Measurements from ENCODE around the gene S100A13. TPM values are rescaled to one million over a fixed set of nuclear protein-coding genes. Genes with fewer than 3 reads are reported as not detected.

The S100A13 gene
- total and polyA plus RNA-seq, 9 of the 15 experiments (the other 6 are each of a cell fraction or from before 2014, with no cell fraction given): 41.9 to 129 (median 58.0) TPM

DNA sequence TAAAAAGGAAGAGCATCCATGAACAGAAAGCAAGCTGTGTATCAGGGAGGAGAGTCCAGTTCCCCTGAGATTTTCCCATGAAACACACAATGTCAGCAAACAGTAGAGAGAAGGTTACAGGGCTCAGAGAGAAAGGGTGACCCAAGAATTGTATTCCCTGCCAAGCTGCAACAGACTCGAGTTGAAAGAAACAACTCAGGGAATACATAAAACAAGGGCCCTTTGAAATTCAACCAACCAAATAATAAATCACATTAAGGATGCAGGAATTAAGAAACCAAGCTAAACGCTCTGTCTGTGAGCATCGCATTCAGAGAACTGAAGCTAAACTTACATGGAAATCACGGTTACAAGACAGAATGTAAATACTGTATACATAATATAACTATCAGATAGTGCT lies 34.6 kb downstream of the S100A13 start (continued):
- TF ChIP-seq, protein P1, sequence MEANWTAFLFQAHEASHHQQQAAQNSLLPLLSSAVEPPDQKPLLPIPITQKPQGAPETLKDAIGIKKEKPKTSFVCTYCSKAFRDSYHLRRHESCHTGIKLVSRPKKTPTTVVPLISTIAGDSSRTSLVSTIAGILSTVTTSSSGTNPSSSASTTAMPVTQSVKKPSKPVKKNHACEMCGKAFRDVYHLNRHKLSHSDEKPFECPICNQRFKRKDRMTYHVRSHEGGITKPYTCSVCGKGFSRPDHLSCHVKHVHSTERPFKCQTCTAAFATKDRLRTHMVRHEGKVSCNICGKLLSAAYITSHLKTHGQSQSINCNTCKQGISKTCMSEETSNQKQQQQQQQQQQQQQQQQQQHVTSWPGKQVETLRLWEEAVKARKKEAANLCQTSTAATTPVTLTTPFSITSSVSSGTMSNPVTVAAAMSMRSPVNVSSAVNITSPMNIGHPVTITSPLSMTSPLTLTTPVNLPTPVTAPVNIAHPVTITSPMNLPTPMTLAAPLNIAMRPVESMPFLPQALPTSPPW (CRISPR knock-in tag; IDR thresholded peaks at IDR 0.05): no peak
- TF ChIP-seq, protein P2, sequence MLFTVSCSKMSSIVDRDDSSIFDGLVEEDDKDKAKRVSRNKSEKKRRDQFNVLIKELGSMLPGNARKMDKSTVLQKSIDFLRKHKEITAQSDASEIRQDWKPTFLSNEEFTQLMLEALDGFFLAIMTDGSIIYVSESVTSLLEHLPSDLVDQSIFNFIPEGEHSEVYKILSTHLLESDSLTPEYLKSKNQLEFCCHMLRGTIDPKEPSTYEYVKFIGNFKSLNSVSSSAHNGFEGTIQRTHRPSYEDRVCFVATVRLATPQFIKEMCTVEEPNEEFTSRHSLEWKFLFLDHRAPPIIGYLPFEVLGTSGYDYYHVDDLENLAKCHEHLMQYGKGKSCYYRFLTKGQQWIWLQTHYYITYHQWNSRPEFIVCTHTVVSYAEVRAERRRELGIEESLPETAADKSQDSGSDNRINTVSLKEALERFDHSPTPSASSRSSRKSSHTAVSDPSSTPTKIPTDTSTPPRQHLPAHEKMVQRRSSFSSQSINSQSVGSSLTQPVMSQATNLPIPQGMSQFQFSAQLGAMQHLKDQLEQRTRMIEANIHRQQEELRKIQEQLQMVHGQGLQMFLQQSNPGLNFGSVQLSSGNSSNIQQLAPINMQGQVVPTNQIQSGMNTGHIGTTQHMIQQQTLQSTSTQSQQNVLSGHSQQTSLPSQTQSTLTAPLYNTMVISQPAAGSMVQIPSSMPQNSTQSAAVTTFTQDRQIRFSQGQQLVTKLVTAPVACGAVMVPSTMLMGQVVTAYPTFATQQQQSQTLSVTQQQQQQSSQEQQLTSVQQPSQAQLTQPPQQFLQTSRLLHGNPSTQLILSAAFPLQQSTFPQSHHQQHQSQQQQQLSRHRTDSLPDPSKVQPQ (CRISPR knock-in tag; IDR thresholded peaks at IDR 0.05; ENCODE audit: borderline replicate concordance): no peak

DNA sequence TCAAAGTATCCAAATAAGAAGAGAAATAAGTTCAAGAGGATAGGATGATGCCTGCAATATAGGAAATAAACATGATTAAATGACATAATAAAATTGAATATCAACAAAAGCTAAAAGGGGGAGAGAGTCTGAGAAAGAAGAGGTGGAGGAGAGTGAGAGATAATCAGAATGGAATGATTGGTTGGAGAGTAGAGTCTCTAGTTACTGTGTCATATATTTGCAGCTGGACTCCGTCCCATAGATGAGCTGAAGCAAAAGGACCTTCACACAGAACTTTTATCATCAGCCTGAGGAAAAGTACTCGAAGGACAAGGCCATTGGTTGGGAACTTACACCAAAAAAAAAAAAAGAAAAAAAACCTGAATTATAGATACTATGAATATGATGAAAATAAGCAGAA lies 38.8 kb downstream of the S100A13 start:
- Histone ChIP-seq H3K4me3 (no peak overlapping the region), H3K4me1 (replicated peaks in 1 of 2; ENCODE audit: control insufficient read depth in 2 of 2, insufficient read depth in 2 of 2, low read length in 2 of 2) (peaks cover 0 to 6% of the 10 kb centered on the region in 2 experiments; a peak in 1 of 5 replicates), H3K79me2 (ENCODE audit: control insufficient read depth, insufficient read depth, low read length) (no peaks in the 10 kb centered on the region), H3K4me2 (ENCODE audit: insufficient read depth, low read length) (no peak overlapping the region), H3K27me3 (ENCODE audit: control insufficient read depth in 2 of 2, insufficient read depth in 2 of 2, low read length in 2 of 2) (no peaks in the 10 kb centered on the region), H3K27ac (ENCODE audit: extremely low read depth, low read depth, low read length) (no peak overlapping the region), H3K9me3 (replicated peaks; ENCODE audit: control insufficient read depth, insufficient read depth, low read depth, low read length) (no peaks in the 10 kb centered on the region), H3K36me3 (ENCODE audit: control insufficient read depth, insufficient read depth, low read length) (no peaks in the 10 kb centered on the region), H3K9me1 (ENCODE audit: control insufficient read depth, insufficient read depth, low read length) (no peaks in the 10 kb centered on the region), H3K9ac (ENCODE audit: insufficient read depth in 1 of 2, low read depth in 2 of 2, low read length in 2 of 2) (no peak overlapping the region), H4K20me1 (replicated peaks; ENCODE audit: control insufficient read depth, insufficient read depth, low read length) (no peaks in the 10 kb centered on the region), H2AFZ (ENCODE audit: low read depth, low read length) (no peak overlapping the region)
- DNase-seq (ENCODE audit: extremely low read depth in 1 of 4, low spot score in 3 of 4) (no peak), ATAC-seq (no peak), FAIRE-seq (no peak)
- 32% methylated on average over 2 of the region's 2 CpGs for WGBS (ENCODE audit: insufficient coverage, low coverage, missing lambda C conversion rate)
- ChIA-PET CTCF (ENCODE audit: low intra/inter-chr PET ratio) (no interaction called here), POLR2A (no interaction called here)
- in situ Hi-C loops (cut with MboI): no loop called here
- BruUV-seq (replicated peaks): no TSS peak
- intact Hi-C loops (cut with micrococcal nuclease): no loop called here
- no peak for TF ChIP-seq MTA2 (IDR thresholded peaks at IDR 0.05; ENCODE audit: low read depth)
- no peak for TF ChIP-seq MIER1 (IDR thresholded peaks at IDR 0.05; ENCODE audit: low read depth)
- no peak for TF ChIP-seq EZH2 (IDR thresholded peaks at IDR 0.05; ENCODE audit: borderline replicate concordance, low read depth, low read length)
- TF ChIP-seq, protein P3, sequence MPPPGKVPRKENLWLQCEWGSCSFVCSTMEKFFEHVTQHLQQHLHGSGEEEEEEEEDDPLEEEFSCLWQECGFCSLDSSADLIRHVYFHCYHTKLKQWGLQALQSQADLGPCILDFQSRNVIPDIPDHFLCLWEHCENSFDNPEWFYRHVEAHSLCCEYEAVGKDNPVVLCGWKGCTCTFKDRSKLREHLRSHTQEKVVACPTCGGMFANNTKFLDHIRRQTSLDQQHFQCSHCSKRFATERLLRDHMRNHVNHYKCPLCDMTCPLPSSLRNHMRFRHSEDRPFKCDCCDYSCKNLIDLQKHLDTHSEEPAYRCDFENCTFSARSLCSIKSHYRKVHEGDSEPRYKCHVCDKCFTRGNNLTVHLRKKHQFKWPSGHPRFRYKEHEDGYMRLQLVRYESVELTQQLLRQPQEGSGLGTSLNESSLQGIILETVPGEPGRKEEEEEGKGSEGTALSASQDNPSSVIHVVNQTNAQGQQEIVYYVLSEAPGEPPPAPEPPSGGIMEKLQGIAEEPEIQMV (tag; conservative IDR thresholded peaks at IDR 0.05; ENCODE audit: low read depth): no peak
- no peak for TF ChIP-seq CHD2 (IDR thresholded peaks at IDR 0.05; ENCODE audit: low read depth, low read length)
- TF ChIP-seq NBN (IDR thresholded peaks at IDR 0.05; ENCODE audit: low read depth): no peak
- TF ChIP-seq MXI1 (IDR thresholded peaks at IDR 0.05; ENCODE audit: low read depth, low read length): no peak
- TF ChIP-seq EHMT2 (IDR thresholded peaks at IDR 0.05): no peak
- no peak for TF ChIP-seq ZNF274 (IDR thresholded peaks at IDR 0.05; ENCODE audit: borderline replicate concordance, low read depth, low read length)
- no peak for TF ChIP-seq ILK (tag; IDR thresholded peaks at IDR 0.05; ENCODE audit: borderline replicate concordance, low read depth)
- TF ChIP-seq SIRT6 (IDR thresholded peaks at IDR 0.05; ENCODE audit: low read depth, low read length): no peak
- TF ChIP-seq ZNF134 (CRISPR knock-in tag; conservative IDR thresholded peaks at IDR 0.05): no peak
- no peak for TF ChIP-seq ZFP30 (CRISPR knock-in tag; IDR thresholded peaks at IDR 0.05; ENCODE audit: borderline replicate concordance)
- TF ChIP-seq, protein P4, sequence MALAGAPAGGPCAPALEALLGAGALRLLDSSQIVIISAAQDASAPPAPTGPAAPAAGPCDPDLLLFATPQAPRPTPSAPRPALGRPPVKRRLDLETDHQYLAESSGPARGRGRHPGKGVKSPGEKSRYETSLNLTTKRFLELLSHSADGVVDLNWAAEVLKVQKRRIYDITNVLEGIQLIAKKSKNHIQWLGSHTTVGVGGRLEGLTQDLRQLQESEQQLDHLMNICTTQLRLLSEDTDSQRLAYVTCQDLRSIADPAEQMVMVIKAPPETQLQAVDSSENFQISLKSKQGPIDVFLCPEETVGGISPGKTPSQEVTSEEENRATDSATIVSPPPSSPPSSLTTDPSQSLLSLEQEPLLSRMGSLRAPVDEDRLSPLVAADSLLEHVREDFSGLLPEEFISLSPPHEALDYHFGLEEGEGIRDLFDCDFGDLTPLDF (CRISPR knock-in tag; IDR thresholded peaks at IDR 0.05): no peak

Data from K562 (cell line).